Measurements from ENCODE around the gene CNST.

CNST gene

DNA sequence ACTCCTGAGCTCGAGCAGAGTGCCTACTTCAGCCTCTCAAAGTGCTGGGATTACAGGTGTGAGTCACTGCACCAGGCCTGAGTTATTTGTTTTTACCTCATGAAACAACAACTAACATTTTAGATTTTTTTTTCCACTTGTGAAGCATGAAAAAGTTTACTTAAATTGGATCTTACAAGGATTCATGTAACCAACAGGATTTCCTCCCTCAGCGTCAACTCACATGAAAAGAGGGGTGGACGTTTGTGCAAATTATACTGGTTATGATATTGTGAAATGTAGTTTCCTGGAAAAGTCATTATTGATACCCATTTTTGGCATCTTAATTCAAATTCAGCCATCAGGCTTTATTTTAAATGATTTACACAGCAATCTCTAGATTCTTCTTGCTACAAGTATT is 6.5 kb downstream of the CNST start:
- no peak overlapping the region for H3K27ac ChIP-seq
- DNase-seq (ENCODE audit: low spot score), result no peak
- CTCF ChIA-PET, result no interaction called here
- TF ChIP-seq, protein P1, sequence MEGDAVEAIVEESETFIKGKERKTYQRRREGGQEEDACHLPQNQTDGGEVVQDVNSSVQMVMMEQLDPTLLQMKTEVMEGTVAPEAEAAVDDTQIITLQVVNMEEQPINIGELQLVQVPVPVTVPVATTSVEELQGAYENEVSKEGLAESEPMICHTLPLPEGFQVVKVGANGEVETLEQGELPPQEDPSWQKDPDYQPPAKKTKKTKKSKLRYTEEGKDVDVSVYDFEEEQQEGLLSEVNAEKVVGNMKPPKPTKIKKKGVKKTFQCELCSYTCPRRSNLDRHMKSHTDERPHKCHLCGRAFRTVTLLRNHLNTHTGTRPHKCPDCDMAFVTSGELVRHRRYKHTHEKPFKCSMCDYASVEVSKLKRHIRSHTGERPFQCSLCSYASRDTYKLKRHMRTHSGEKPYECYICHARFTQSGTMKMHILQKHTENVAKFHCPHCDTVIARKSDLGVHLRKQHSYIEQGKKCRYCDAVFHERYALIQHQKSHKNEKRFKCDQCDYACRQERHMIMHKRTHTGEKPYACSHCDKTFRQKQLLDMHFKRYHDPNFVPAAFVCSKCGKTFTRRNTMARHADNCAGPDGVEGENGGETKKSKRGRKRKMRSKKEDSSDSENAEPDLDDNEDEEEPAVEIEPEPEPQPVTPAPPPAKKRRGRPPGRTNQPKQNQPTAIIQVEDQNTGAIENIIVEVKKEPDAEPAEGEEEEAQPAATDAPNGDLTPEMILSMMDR (conservative IDR thresholded peaks at IDR 0.05; ENCODE audit: low read depth), result no peak
- POLR2A ChIA-PET (ENCODE audit: low non-redundant PET), result no interaction called here

DNA sequence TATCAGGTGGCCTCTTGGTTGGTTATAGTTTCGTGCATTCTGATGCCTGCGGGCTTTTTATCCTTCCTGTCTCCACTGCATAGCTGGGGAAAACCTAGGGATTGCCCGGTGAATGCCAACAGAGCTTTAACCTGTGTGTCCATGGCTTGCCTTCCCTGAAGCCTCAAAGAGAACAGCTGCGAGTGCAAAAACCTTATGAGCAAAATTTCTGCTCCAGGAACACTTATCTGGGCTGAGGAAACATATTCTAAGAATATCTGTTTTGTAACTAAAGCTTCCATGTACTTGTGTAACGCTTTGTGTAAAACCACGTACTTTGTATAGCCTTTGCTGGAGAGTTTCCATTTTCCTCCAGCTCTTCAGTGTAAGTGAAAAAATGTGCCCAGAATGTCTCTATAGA is 7.2 kb downstream of the CNST start:
- CTCF ChIA-PET, result no interaction called here

DNA sequence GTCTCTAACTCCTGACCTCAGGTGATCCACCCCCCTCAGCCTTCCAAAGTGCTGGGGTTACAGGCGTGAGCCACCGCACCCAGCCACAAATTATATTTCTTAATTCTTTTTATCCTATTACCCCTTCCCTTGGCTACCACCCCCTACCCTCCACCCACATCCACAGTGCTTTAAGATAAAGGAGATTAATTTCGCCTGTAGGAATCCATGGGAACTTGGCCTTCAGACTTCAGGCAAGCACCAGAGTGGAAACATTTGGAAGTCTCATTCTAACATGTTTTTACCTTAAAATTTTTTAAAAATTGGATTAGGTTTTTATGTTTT is 10.4 kb downstream of the CNST start:
- POLR2A ChIA-PET (ENCODE audit: low non-redundant PET), result no interaction called here
- CTCF ChIA-PET, result no interaction called here
- no peak for DNase-seq (ENCODE audit: low spot score)
- H3K27ac ChIP-seq, result no peak overlapping the region
- TF ChIP-seq, protein P1 (conservative IDR thresholded peaks at IDR 0.05; ENCODE audit: low read depth), result no peak

More for the DNA sequence above, 7.2 kb downstream of the CNST start:
- POLR2A ChIA-PET (ENCODE audit: low non-redundant PET), result no interaction called here
- TF ChIP-seq, protein P1 (conservative IDR thresholded peaks at IDR 0.05; ENCODE audit: low read depth), result no peak
- H3K27ac ChIP-seq, result no peak overlapping the region
- DNase-seq (ENCODE audit: low spot score), result no peak

DNA sequence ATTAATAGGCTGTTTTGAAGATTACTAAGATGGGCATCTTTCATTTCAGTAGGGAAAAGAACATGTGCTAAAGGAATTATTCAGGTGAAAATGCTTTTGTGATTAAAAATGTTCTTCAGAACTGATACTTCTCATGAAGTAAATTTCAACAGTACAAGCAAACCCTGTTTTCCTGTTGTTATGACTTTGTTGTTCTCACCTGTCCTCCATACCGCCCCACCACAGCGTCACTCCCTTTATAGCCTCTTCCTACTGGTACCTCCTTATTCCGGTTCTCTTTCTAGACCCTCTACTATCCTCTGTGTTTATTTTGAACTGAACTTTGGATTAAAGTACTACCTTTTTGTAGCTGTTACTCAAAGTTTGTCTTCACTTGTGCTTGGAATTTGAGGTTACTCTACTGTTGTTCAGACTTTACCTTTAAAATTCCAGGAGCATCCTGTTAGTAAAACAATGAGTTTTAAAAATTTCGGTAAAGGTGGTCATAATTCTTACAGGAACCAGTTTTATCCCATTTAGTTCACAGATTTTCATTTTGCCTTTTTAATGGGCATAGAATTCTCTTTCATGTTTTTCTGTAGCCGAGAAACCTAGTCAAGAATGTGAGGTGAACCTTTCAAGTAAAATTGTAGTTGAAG is 10.9 kb downstream of the CNST start:
- TF ChIP-seq, protein P1 (conservative IDR thresholded peaks at IDR 0.05; ENCODE audit: low read depth), result no peak
- ChIA-PET CTCF (no interaction called here), POLR2A (ENCODE audit: low non-redundant PET) (no interaction called here)
- no peak for DNase-seq (ENCODE audit: low spot score)
- H3K27ac ChIP-seq, result no peak overlapping the region

DNA sequence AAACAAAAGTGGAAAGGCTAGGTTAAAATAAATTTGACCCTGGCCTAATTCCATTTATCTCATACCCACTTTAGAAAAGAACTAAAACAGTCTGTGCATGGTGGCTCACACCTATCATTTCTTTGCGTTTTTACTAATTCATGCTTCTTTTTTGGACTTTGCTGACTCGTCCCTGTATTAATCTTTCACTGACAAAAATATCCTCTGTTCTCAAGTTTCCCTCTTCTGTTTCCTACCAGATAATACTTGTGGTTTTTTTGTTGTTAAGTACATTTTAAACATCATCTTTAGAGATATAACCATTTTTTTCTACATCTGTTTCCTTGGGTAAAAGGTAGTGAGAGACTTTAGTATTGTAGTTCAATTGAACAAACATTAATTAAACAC is 11.5 kb downstream of the CNST start:
- CTCF ChIA-PET, result no interaction called here
- TF ChIP-seq, protein P1 (conservative IDR thresholded peaks at IDR 0.05; ENCODE audit: low read depth), result no peak
- DNase-seq (ENCODE audit: low spot score), result no peak
- H3K27ac ChIP-seq, result no peak overlapping the region
- POLR2A ChIA-PET (ENCODE audit: low non-redundant PET), result no interaction called here

DNA sequence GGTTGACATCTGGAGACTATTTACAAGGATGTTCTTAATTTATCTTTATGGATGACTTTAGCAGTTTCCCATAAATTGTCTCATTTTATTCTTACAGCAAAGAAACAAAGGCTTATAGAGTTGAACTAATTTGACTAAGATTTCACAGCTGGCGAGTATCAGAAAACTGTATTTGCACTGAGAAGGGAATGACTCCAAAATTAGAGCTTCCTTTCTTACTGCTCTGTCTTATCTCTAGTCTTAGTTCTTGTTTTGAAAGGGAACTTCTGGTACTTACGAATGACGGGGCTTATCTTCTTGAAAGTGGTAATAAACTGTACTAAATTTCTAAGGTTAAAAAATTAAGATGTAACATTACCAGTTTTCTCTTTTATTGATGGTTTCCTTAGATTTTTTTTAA is 13.6 kb downstream of the CNST start:
- TF ChIP-seq, protein P1 (conservative IDR thresholded peaks at IDR 0.05; ENCODE audit: low read depth), result no peak
- ChIA-PET CTCF (no interaction called here), POLR2A (ENCODE audit: low non-redundant PET) (no interaction called here)
- H3K27ac ChIP-seq, result no peak overlapping the region
- no peak for DNase-seq (ENCODE audit: low spot score)
